ENCODE measurements around the gene SECISBP2. TPM values are rescaled to one million over a fixed set of nuclear protein-coding genes. Genes with fewer than 3 reads are reported as not detected.

Gene SECISBP2
- total and polyA plus RNA-seq, 2 donors from 2014 or later, result 27.0 to 59.8 TPM

DNA sequence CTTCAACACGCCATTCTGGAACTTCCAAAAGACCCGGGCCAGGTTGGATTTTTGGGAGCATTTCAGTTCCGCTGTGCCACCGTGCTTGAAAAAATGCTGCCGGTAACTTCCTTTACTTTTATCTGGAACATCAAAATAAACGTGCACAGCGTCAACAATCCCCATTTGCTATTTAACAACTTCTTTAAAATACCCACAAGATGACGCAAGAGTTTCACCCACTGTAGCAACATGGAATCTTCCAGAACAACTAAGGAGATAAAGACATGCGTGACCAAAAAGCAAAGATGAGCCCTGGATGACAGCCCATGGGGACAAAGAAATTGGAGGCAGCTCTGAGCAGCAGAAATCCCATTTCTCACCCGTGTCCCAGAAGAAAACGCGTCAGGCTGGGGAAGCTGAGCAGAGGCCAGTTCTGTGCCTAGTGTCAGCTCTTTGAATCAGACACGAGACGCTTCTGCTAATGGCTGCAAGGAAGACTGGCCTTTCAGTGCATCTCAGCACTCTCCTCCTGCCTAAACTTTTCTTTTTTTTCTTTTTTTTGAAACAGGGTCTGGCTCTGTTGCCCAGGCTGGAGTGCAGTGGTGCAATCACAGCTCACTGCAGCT is 61.3 kb downstream of the SECISBP2 start:
- H3K4me1 ChIP-seq (ENCODE audit: control insufficient read depth in 2 of 3, insufficient read depth in 2 of 3, low read depth in 1 of 3, low read length in 3 of 3), result peaks cover 0 to 14% (median 11%) of the 10 kb centered on the region in 3 donors
- intact Hi-C loops (cut with DNase I), result no loop called here

DNA sequence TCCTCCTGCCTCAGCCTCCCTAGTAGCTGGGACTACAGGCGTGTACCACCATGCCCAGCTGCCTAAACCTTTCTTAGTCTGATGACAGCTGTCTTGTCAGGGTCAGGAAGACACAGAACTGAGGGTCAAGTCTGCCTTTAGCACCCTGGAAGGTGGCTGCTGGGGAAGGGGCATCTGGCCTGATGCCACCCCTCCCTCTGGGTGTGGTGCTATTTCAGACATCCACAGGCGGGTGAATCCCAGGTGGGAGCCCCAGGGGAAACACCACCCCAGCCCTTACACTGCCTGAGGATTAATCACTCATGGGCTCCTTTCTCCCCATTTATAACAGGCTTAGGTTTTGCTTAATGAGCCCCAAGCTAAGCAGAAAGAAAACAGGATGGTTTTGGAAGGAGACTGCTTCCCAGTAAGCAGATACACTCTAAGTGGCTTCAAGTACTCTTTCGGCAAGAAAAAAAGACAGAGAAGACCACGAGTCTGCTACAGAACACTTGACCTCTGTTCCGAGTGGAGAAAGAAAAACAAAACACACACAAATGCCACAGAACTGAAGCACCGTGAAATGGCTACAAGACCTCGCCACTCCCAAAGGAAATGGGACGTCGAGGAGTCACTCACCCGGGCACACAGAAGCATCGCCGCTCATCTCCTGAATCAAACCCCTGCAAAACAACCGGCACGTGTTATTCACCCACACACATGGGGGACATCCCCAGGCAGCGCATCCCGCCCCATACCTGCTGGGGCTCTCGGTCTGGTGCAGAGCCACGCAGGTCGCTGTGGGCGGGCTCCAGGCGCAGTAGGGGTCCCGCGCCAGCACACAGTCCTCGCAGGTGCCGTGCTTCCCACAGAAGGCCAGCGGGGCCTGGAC is 62.4 kb downstream of the SECISBP2 start:
- Histone ChIP-seq H3K9me3 (ENCODE audit: control insufficient read depth in 2 of 3, insufficient read depth in 1 of 3, low read length in 3 of 3) (no peaks in the 10 kb centered on the region), H3K4me3 (ENCODE audit: low read length in 3 of 3) (no peak overlapping the region), H3K4me1 (ENCODE audit: control insufficient read depth in 2 of 3, insufficient read depth in 2 of 3, low read depth in 1 of 3, low read length in 3 of 3) (peaks cover 0 to 14% (median 7%) of the 10 kb centered on the region in 3 donors), H3K36me3 (ENCODE audit: control insufficient read depth in 2 of 3, insufficient read depth in 3 of 3, low read length in 3 of 3) (peaks cover 0 to 43% (median 14%) of the 10 kb centered on the region in 3 donors), H3K27ac (ENCODE audit: low read depth in 2 of 2, low read length in 2 of 2) (peak overlapping the region in 1 of 2 donors; percentile 32), H3K27me3 (ENCODE audit: control insufficient read depth, insufficient read depth, low read length) (no peaks in the 10 kb centered on the region), H3K9ac (ENCODE audit: low read length in 3 of 3) (peak overlapping the region in 1 of 3 donors; percentile 26)
- intact Hi-C loops (cut with DNase I), result no loop called here
- DNase-seq (peak in 3 of 5 donors; percentile 62 to 82 (median 80)), FAIRE-seq (no peak)
- TF ChIP-seq, protein P1, sequence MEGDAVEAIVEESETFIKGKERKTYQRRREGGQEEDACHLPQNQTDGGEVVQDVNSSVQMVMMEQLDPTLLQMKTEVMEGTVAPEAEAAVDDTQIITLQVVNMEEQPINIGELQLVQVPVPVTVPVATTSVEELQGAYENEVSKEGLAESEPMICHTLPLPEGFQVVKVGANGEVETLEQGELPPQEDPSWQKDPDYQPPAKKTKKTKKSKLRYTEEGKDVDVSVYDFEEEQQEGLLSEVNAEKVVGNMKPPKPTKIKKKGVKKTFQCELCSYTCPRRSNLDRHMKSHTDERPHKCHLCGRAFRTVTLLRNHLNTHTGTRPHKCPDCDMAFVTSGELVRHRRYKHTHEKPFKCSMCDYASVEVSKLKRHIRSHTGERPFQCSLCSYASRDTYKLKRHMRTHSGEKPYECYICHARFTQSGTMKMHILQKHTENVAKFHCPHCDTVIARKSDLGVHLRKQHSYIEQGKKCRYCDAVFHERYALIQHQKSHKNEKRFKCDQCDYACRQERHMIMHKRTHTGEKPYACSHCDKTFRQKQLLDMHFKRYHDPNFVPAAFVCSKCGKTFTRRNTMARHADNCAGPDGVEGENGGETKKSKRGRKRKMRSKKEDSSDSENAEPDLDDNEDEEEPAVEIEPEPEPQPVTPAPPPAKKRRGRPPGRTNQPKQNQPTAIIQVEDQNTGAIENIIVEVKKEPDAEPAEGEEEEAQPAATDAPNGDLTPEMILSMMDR (IDR thresholded peaks at IDR 0.05; ENCODE audit: borderline replicate concordance, extremely low read depth, insufficient read depth), result no peak

More for the DNA sequence above, 61.3 kb downstream of the SECISBP2 start:
- H3K36me3 ChIP-seq (ENCODE audit: control insufficient read depth in 2 of 3, insufficient read depth in 3 of 3, low read length in 3 of 3), result peaks cover 0 to 34% (median 13%) of the 10 kb centered on the region in 3 donors
- TF ChIP-seq, protein P1 (IDR thresholded peaks at IDR 0.05; ENCODE audit: borderline replicate concordance, extremely low read depth, insufficient read depth), result no peak
- DNase-seq (no peak), FAIRE-seq (no peak)
- H3K9ac ChIP-seq (ENCODE audit: low read length in 3 of 3), result no peak overlapping the region
- no peaks in the 10 kb centered on the region for H3K9me3 ChIP-seq (ENCODE audit: control insufficient read depth in 2 of 3, insufficient read depth in 1 of 3, low read length in 3 of 3)
- H3K4me3 ChIP-seq (ENCODE audit: low read length in 3 of 3), result no peak overlapping the region
- no peak overlapping the region for H3K27ac ChIP-seq (ENCODE audit: low read depth in 2 of 2, low read length in 2 of 2)
- H3K27me3 ChIP-seq (ENCODE audit: control insufficient read depth, insufficient read depth, low read length), result no peaks in the 10 kb centered on the region

DNA sequence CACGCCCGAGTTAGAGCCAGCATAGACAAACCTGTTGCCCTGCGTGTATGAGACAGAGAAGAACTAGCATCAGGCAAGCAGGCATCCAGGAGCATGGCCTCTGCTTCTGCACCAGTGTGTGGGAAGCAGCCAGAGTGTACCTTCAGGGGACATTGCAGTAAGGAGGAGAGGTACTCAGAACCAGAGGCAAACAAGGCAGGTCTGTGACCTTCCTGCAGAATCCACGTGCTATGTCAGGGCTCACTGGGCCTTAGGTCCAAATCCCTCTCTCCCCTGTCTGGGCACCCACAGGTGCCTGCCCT is 63.0 kb downstream of the SECISBP2 start:
- Histone ChIP-seq H3K9ac (ENCODE audit: low read length in 3 of 3) (no peak overlapping the region), H3K4me1 (ENCODE audit: control insufficient read depth in 2 of 3, insufficient read depth in 2 of 3, low read depth in 1 of 3, low read length in 3 of 3) (peaks cover 0 to 14% (median 7%) of the 10 kb centered on the region in 3 donors), H3K27ac (ENCODE audit: low read depth in 2 of 2, low read length in 2 of 2) (peak overlapping the region in 1 of 2 donors; percentile 32), H3K9me3 (ENCODE audit: control insufficient read depth in 2 of 3, insufficient read depth in 1 of 3, low read length in 3 of 3) (no peaks in the 10 kb centered on the region), H3K36me3 (ENCODE audit: control insufficient read depth in 2 of 3, insufficient read depth in 3 of 3, low read length in 3 of 3) (peaks cover 0 to 43% (median 14%) of the 10 kb centered on the region in 3 donors), H3K4me3 (ENCODE audit: low read length in 3 of 3) (no peak overlapping the region), H3K27me3 (ENCODE audit: control insufficient read depth, insufficient read depth, low read length) (no peaks in the 10 kb centered on the region)
- intact Hi-C loops (cut with DNase I), result no loop called here
- TF ChIP-seq, protein P1 (IDR thresholded peaks at IDR 0.05; ENCODE audit: borderline replicate concordance, extremely low read depth, insufficient read depth), result no peak
- DNase-seq (no peak), FAIRE-seq (no peak)
